HEK293 (cell line): ENCODE data around the gene KRT14.

ENCODE experiments used
- CTCF ChIA-PET: fragments of 350-600 bp; formaldehyde crosslinking; extraction: SDS; loops from one replicate; lab custom pipeline; 2021; ENCODE audit warnings: antibody characterized with exemption; lab: Yijun Ruan, JAX
- POLR2A ChIA-PET: fragments of 300-600 bp; formaldehyde crosslinking; extraction: SDS; loops from one replicate; lab custom pipeline; 2020; ENCODE audit warnings: antibody characterized with exemption, inconsistent platforms; lab: Yijun Ruan, JAX
- H3K27ac ChIP-seq: fragments of 200-500 bp; sonication (Bioruptor generic); 2 replicates; pipeline ENCODE4 v1.5.1; 2014; ENCODE audit warnings: low read depth, low read length, control low read depth, inconsistent platforms; ENCODE audit errors: extremely low read depth
- H3K36me3 ChIP-seq, 2 experiments: fragments of 200-500 bp in 1 of 2; sonication (Bioruptor generic) in 1 of 2; 1 replicate in 1 of 2; 2 replicates in 1 of 2; pipeline ENCODE4 v1.5.1; 2014 to 2017; ENCODE audit warnings: inconsistent platforms in 2 of 2, low read length in 2 of 2; ENCODE audit not compliant: control insufficient read depth in 2 of 2, insufficient read depth in 1 of 2
- H3K4me1 ChIP-seq: fragments of 200-500 bp; sonication (Bioruptor generic); 2 replicates; pipeline ENCODE4 v1.5.1; 2014; ENCODE audit warnings: mild to moderate bottlenecking, low read length, inconsistent platforms; ENCODE audit not compliant: control insufficient read depth, insufficient read depth
- H3K4me3 ChIP-seq: 2 replicates; pipeline ENCODE4 v1.5.1; 2011; ENCODE audit warnings: low read depth, mild to moderate bottlenecking, control low read depth, low read length, moderate library complexity
- H3K9me3 ChIP-seq: fragments of 200-500 bp; sonication (Bioruptor generic); 2 replicates; pipeline ENCODE4 v1.5.1; 2014; ENCODE audit warnings: low read depth, low read length, inconsistent platforms; ENCODE audit not compliant: control insufficient read depth, insufficient read depth
- ATF2 ChIP-seq: fragments of 450-650 bp; formaldehyde crosslinking; IDR thresholded peaks from 2 replicates; pipeline ENCODE4 v1.5.1; 2016; ENCODE audit warnings: missing biosample characterization, missing genetic modification characterization, low read depth
- FEZF1 ChIP-seq: fragments of 450-650 bp; formaldehyde crosslinking; IDR thresholded peaks from 2 replicates; pipeline ENCODE4 v1.5.1; 2016; ENCODE audit warnings: missing biosample characterization, missing genetic modification characterization
- GLI4 ChIP-seq: fragments of 450-650 bp; formaldehyde crosslinking; IDR thresholded peaks from 2 replicates; pipeline ENCODE4 v1.5.1; 2016; ENCODE audit warnings: missing biosample characterization, missing genetic modification characterization
- HIC1 ChIP-seq: fragments of 450-650 bp; formaldehyde crosslinking; IDR thresholded peaks from 2 replicates; pipeline ENCODE4 v1.5.1; 2016; ENCODE audit warnings: missing biosample characterization, missing genetic modification characterization
- KLF1 ChIP-seq: fragments of 450-650 bp; formaldehyde crosslinking; IDR thresholded peaks from 2 replicates; pipeline ENCODE4 v1.5.1; 2016; ENCODE audit warnings: missing biosample characterization, missing genetic modification characterization
- KLF7 ChIP-seq: fragments of 450-650 bp; formaldehyde crosslinking; IDR thresholded peaks from 2 replicates; pipeline ENCODE4 v1.5.1; 2016; ENCODE audit warnings: missing biosample characterization, missing genetic modification characterization, borderline replicate concordance
- PBX3 ChIP-seq: sonication (generic); formaldehyde crosslinking; IDR thresholded peaks from 2 replicates; pipeline ENCODE4 v1.8.1; 2022; ENCODE audit warnings: mild to moderate bottlenecking, moderate library complexity, missing genetic modification reagents
- PRDM10 ChIP-seq: fragments of 450-650 bp; formaldehyde crosslinking; IDR thresholded peaks from 2 replicates; pipeline ENCODE4 v1.5.1; 2016; ENCODE audit warnings: missing biosample characterization, missing genetic modification characterization
- WT1 ChIP-seq: fragments of 450-650 bp; formaldehyde crosslinking; IDR thresholded peaks from 2 replicates; pipeline ENCODE4 v1.5.1; 2016; ENCODE audit warnings: missing biosample characterization, missing genetic modification characterization
- ZFP41 ChIP-seq: fragments of 450-650 bp; formaldehyde crosslinking; IDR thresholded peaks from 2 replicates; pipeline ENCODE4 v1.5.1; 2016; ENCODE audit warnings: missing biosample characterization, missing genetic modification characterization, borderline replicate concordance
- ZNF132 ChIP-seq: fragments of 450-650 bp; formaldehyde crosslinking; IDR thresholded peaks from 2 replicates; pipeline ENCODE4 v1.5.1; 2017; ENCODE audit warnings: missing biosample characterization, missing genetic modification characterization, borderline replicate concordance
- ZNF148 ChIP-seq: fragments of 450-650 bp; formaldehyde crosslinking; IDR thresholded peaks from 2 replicates; pipeline ENCODE4 v1.5.0; 2017; ENCODE audit warnings: missing biosample characterization, missing genetic modification characterization, borderline replicate concordance
- ZNF169 ChIP-seq: fragments of 450-650 bp; formaldehyde crosslinking; IDR thresholded peaks from 2 replicates; pipeline ENCODE4 v1.5.1; 2016; ENCODE audit warnings: missing biosample characterization, missing genetic modification characterization
- ZNF174 ChIP-seq: fragments of 450-650 bp; formaldehyde crosslinking; IDR thresholded peaks from 2 replicates; pipeline ENCODE4 v1.5.0; 2017; ENCODE audit warnings: missing biosample characterization, mild to moderate bottlenecking, missing genetic modification characterization
- ZNF23 ChIP-seq: fragments of 450-650 bp; formaldehyde crosslinking; IDR thresholded peaks from 2 replicates; pipeline ENCODE4 v1.5.1; 2016; ENCODE audit warnings: missing biosample characterization, missing genetic modification characterization, borderline replicate concordance
- ZNF24 ChIP-seq: fragments of 450-650 bp; formaldehyde crosslinking; IDR thresholded peaks from 2 replicates; pipeline ENCODE4 v1.5.1; 2016; ENCODE audit warnings: missing biosample characterization, missing genetic modification characterization
- ZNF341 ChIP-seq: fragments of 450-650 bp; formaldehyde crosslinking; IDR thresholded peaks from 2 replicates; pipeline ENCODE4; 2016; ENCODE audit warnings: low read depth, missing biosample characterization, missing genetic modification characterization
- ZNF398 ChIP-seq: fragments of 450-650 bp; formaldehyde crosslinking; IDR thresholded peaks from 2 replicates; pipeline ENCODE4 v1.5.1; 2017; ENCODE audit warnings: missing biosample characterization, missing genetic modification characterization
- ZNF521 ChIP-seq: fragments of 450-650 bp; formaldehyde crosslinking; IDR thresholded peaks from 2 replicates; pipeline ENCODE4 v1.5.1; 2017; ENCODE audit warnings: missing biosample characterization, mild to moderate bottlenecking, missing genetic modification characterization
- ZNF645 ChIP-seq: fragments of 450-650 bp; formaldehyde crosslinking; IDR thresholded peaks from 2 replicates; pipeline ENCODE4; 2016; ENCODE audit warnings: missing biosample characterization, missing genetic modification characterization
- ZNF660 ChIP-seq: fragments of 450-650 bp; IDR thresholded peaks from 2 replicates; pipeline ENCODE4 v1.5.1; 2018; ENCODE audit warnings: missing biosample characterization, mild to moderate bottlenecking, missing genetic modification characterization

The KRT14 gene

GRCh38 chr17:41633556-41634199 lies 47.0 kb upstream of the KRT14 start (continued):
- TF ChIP-seq ZNF148 (0 out of 2 replicates have a peak, but pooled peaks have one; percentile 19), PRDM10 (no peak), ZNF521 (tag by site-specific recombination) (no peak), ZNF645 (no peak), ZNF660 (tag by site-specific recombination) (no peak), WT1 (no peak), ZNF132 (tag by site-specific recombination) (no peak), ZNF341 (no peak), ZFP41 (no peak), PBX3 (CRISPR knock-in tag) (no peak), HIC1 (tag by site-specific recombination) (peak; percentile 24; the same call in 1 of the 2 replicates), FEZF1 (no peak), KLF1 (tag by site-specific recombination) (0 out of 2 replicates have a peak, but pooled peaks have one; percentile 22)

- H3K4me1 ChIP-seq: no peaks in the 10 kb centered on the region
- H3K4me3 ChIP-seq: no peak overlapping the region
- H3K27ac ChIP-seq: no peak overlapping the region
- H3K9me3 ChIP-seq: no peaks in the 10 kb centered on the region
- POLR2A ChIA-PET: no interaction called here
- CTCF ChIA-PET: no interaction called here
- H3K36me3 ChIP-seq: no peaks in the 10 kb centered on the region
- TF ChIP-seq KLF7 (tag by site-specific recombination) (no peak), ZNF169 (tag by site-specific recombination) (peak; percentile 56; the same call in 1 of the 2 replicates), WT1 (no peak), ZNF24 (tag by site-specific recombination) (no peak), ZNF174 (tag by site-specific recombination) (no peak), GLI4 (no peak), ATF2 (tag by site-specific recombination) (no peak), ZNF23 (tag by site-specific recombination) (0 out of 2 replicates have a peak, but pooled peaks have one; percentile 14), ZNF398 (tag by site-specific recombination) (no peak)
These were observed 45.9 kb upstream of the KRT14 start for GRCh38 chr17:41632482-41633105.
